ENCODE data around the gene HTR4.

HTR4 gene

DNA sequence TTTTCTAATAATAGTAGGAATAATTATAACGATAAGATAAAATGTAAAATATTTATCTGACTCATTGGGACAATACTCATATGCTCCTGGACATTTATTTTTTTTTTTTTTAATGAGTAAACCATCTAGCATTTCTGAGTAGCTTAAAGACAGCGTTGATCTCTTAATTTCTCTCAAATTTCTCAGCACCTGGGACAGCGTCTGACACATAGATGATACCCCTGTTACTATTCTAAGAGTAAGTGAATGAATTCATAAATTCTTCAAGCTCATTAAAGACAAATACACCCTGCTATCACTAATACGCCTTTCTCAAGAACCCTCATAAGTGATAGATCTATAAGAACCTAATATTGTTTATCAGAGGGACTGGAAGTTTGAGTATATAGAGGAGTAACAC is 12.0 kb upstream of the HTR4 start:
- H3K27ac Mint-ChIP-seq = no peak overlapping the region
- H3K9me3 Mint-ChIP-seq = no peaks in the 10 kb centered on the region
- no peaks in the 10 kb centered on the region for H3K27me3 Mint-ChIP-seq (ENCODE audit: low read depth)
- TF ChIP-seq, protein P1, sequence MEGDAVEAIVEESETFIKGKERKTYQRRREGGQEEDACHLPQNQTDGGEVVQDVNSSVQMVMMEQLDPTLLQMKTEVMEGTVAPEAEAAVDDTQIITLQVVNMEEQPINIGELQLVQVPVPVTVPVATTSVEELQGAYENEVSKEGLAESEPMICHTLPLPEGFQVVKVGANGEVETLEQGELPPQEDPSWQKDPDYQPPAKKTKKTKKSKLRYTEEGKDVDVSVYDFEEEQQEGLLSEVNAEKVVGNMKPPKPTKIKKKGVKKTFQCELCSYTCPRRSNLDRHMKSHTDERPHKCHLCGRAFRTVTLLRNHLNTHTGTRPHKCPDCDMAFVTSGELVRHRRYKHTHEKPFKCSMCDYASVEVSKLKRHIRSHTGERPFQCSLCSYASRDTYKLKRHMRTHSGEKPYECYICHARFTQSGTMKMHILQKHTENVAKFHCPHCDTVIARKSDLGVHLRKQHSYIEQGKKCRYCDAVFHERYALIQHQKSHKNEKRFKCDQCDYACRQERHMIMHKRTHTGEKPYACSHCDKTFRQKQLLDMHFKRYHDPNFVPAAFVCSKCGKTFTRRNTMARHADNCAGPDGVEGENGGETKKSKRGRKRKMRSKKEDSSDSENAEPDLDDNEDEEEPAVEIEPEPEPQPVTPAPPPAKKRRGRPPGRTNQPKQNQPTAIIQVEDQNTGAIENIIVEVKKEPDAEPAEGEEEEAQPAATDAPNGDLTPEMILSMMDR (IDR thresholded peaks at IDR 0.05; ENCODE audit: unreplicated experiment in 3 of 3) = no peak
- H3K36me3 Mint-ChIP-seq (ENCODE audit: low read depth) = no peaks in the 10 kb centered on the region
- H3K4me1 Mint-ChIP-seq = no peaks in the 10 kb centered on the region
- H3K4me3 Mint-ChIP-seq = no peak overlapping the region

DNA sequence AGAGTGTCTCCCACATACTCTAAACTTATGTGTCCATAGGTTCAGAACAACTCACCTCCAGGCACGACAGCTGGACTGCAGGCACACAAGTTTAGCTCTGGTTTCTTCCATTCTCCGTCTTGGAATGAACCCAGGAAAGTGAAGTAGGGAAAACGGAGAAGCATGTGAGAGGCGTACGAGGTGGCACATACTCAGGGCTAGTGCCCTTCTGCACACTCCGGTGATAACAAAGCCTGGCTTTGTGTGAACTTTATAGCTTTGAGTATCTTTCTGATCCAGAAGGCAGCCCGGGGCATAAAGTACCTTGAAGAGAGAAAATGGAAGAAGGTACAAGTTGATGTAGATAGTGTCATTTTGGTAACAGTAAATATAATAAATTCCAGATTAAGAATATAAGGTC is 11.1 kb upstream of the HTR4 start:
- TF ChIP-seq, protein P1 (IDR thresholded peaks at IDR 0.05; ENCODE audit: unreplicated experiment in 3 of 3) = no peak
- Mint-ChIP-seq H3K4me1 (no peaks in the 10 kb centered on the region), H3K9me3 (no peaks in the 10 kb centered on the region), H3K27ac (no peak overlapping the region), H3K36me3 (ENCODE audit: low read depth) (no peaks in the 10 kb centered on the region), H3K27me3 (ENCODE audit: low read depth) (peaks cover 6% of the 10 kb centered on the region), H3K4me3 (no peak overlapping the region)

DNA sequence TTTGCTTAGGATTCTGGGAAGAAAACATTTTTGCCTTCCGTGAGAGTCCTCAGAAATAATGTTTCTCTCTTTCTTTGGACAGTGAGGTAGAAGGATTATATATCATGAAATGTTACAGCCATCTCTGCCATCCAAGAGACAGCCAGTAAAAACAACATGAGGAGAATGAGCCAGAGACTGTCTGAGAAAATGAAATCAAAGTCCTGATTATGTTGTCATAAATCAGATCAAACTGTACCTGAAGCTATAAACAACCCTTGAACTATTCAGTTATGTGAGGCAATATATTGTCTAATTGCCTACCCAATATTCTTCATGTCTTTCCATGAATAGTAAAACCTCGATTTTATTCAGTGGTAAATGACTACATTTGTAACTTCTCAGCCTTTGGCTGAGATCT is 9.2 kb upstream of the HTR4 start:
- Mint-ChIP-seq H3K4me3 (no peak overlapping the region), H3K9me3 (no peaks in the 10 kb centered on the region), H3K27ac (no peak overlapping the region), H3K4me1 (peaks cover 9% of the 10 kb centered on the region), H3K27me3 (ENCODE audit: low read depth) (peaks cover 14% of the 10 kb centered on the region), H3K36me3 (ENCODE audit: low read depth) (no peaks in the 10 kb centered on the region)
- TF ChIP-seq, protein P1 (IDR thresholded peaks at IDR 0.05; ENCODE audit: unreplicated experiment in 3 of 3) = no peak

DNA sequence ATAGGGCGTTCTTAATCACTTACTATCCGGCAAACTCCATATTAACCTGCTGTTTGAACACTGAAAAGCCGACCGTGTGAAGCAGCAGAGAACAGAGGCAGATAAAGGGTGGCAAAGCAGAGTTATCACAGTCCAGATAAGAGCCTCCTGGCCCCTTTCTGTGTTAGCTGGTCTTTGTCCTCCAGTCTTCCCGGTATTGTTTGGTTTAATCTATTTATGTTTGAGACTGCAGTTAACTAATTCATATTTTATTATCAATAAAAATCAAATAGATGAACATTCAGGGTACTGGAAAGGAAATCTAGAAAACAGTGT is 6.0 kb upstream of the HTR4 start:
- Mint-ChIP-seq H3K4me3 (no peak overlapping the region), H3K4me1 (peaks cover 9% of the 10 kb centered on the region), H3K9me3 (no peaks in the 10 kb centered on the region), H3K36me3 (ENCODE audit: low read depth) (no peaks in the 10 kb centered on the region), H3K27ac (no peak overlapping the region), H3K27me3 (ENCODE audit: low read depth) (peaks cover 30% of the 10 kb centered on the region)
- TF ChIP-seq, protein P1 (IDR thresholded peaks at IDR 0.05; ENCODE audit: unreplicated experiment in 3 of 3) = no peak

DNA sequence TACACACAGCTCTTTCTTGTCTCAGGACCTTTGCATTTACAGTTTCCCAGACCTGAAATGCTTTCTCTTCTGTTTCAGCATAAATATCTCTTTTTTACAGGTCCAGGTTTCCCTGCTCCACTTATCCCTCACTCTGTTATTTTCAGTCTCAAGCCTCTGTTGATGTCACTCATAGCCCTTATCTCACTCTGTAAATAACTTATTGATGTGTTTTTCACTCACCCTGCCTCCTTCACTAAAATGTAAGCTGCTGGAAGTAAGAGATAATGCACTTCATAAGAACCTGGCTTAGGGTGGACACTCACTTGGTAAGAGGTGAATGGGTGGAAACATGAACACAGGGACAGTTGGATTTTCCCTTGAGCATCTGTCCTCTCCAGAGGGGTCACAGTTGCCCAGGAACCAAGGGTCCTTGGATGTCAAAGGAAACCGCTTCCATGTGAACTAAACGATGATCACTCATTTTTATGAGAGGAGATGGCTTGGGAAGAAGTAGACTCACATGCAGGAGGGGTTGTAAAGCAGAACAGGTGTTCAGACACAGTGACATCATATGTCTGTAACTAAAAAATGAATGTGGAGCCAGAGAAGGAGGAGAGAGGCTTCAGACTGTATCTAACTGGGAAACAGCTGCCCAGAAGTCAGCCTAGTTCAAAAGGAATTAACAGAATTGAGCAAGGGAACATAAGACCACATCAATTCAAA is 5.5 kb upstream of the HTR4 start:
- TF ChIP-seq, protein P1 (IDR thresholded peaks at IDR 0.05; ENCODE audit: unreplicated experiment in 3 of 3) = no peak
- Mint-ChIP-seq H3K4me1 (peaks cover 9% of the 10 kb centered on the region), H3K27me3 (ENCODE audit: low read depth) (peaks cover 35% of the 10 kb centered on the region), H3K9me3 (no peaks in the 10 kb centered on the region), H3K36me3 (ENCODE audit: low read depth) (no peaks in the 10 kb centered on the region), H3K27ac (no peak overlapping the region), H3K4me3 (no peak overlapping the region)

DNA sequence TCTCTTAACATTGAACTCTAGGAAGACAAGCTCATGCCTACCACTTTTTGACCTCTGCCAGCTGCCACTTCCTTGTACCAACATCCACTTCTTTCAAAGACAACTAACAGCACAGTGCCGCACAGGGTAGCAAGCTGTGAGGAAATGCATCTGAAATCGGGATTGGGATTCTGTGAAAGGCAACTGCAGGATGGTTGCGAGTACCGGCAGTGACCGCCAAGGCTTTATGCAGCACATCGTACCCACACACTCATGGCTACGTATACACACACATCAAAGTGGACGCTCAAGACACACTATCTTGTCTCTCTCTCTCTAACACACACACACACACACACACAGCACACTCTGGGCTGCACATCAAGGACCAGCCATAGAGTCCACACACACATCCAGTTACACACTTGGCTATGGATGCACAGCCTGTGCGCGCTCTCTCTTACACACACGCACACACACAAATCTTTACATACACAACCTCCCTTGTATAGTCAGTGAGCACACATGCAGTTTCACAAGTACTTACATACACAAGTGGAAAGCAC is 964 bp downstream of the HTR4 start:
- Mint-ChIP-seq H3K4me3 (peak overlapping the region; percentile 29 to 55 (median 53)), H3K27me3 (ENCODE audit: low read depth) (peaks cover 68% of the 10 kb centered on the region), H3K36me3 (ENCODE audit: low read depth) (no peaks in the 10 kb centered on the region), H3K27ac (no peak overlapping the region), H3K9me3 (peaks cover 2% of the 10 kb centered on the region), H3K4me1 (no peaks in the 10 kb centered on the region)
- TF ChIP-seq, protein P1 (IDR thresholded peaks at IDR 0.05; ENCODE audit: unreplicated experiment in 3 of 3) = no peak
